ENCODE data around the gene SLC26A1.
A peak's percentile ranks its signal among the peaks of the same experiment; 100 is the strongest.

GRCh38 chr4:1011022-1011665 lies 17.9 kb upstream of the SLC26A1 start, which contains the start of gene FGFRL1:
- TF ChIP-seq, protein P1, sequence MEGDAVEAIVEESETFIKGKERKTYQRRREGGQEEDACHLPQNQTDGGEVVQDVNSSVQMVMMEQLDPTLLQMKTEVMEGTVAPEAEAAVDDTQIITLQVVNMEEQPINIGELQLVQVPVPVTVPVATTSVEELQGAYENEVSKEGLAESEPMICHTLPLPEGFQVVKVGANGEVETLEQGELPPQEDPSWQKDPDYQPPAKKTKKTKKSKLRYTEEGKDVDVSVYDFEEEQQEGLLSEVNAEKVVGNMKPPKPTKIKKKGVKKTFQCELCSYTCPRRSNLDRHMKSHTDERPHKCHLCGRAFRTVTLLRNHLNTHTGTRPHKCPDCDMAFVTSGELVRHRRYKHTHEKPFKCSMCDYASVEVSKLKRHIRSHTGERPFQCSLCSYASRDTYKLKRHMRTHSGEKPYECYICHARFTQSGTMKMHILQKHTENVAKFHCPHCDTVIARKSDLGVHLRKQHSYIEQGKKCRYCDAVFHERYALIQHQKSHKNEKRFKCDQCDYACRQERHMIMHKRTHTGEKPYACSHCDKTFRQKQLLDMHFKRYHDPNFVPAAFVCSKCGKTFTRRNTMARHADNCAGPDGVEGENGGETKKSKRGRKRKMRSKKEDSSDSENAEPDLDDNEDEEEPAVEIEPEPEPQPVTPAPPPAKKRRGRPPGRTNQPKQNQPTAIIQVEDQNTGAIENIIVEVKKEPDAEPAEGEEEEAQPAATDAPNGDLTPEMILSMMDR (IDR thresholded peaks at IDR 0.05 in 4 of 5, conservative IDR thresholded peaks at IDR 0.05 in 1 of 5), result no peak
- peak in 1 of 2 donors; percentile 10 for TF ChIP-seq POLR2A (IDR thresholded peaks at IDR 0.05)

All from gastrocnemius medialis (tissue), 4 donors.